Activated T-cell treated with anti-CD3 and anti-CD28 coated beads, Interleukin-2, amount 50 U/mL, for 24 hours (primary cell): ENCODE data around the gene MMEL1.

Experiments
- DNase-seq: peaks from one replicate; pipeline ENCODE4 v3.0.0-alpha.2; 2020
- H3K27ac Mint-ChIP-seq: 2 replicates; pipeline ENCODE4 v1.8.0; 2020; ENCODE audit warnings: mild to moderate bottlenecking, mixed read lengths
- H3K27me3 Mint-ChIP-seq: 2 replicates; pipeline ENCODE4 v1.8.0; 2020; ENCODE audit warnings: mixed read lengths
- H3K36me3 Mint-ChIP-seq: 2 replicates; pipeline ENCODE4 v1.8.0; 2020; ENCODE audit warnings: low read depth, mixed read lengths
- H3K4me1 Mint-ChIP-seq: 2 replicates; pipeline ENCODE4 v1.8.0; 2020; ENCODE audit warnings: low read depth, mixed read lengths
- H3K4me3 Mint-ChIP-seq: 2 replicates; pipeline ENCODE4 v1.8.0; 2020; ENCODE audit warnings: mild to moderate bottlenecking, moderate library complexity, mixed read lengths
- H3K9me3 Mint-ChIP-seq: 2 replicates; pipeline ENCODE4 v1.8.0; 2020; ENCODE audit warnings: mixed read lengths

Gene MMEL1

GRCh38 chr1:2606881-2607621 lies 25.8 kb downstream of the MMEL1 start:
- H3K9me3 Mint-ChIP-seq, result no peaks in the 10 kb centered on the region
- no peaks in the 10 kb centered on the region for H3K36me3 Mint-ChIP-seq

GRCh38 chr1:2606396-2606880 lies 26.4 kb downstream of the MMEL1 start:
- DNase-seq, result peak; percentile 25

More at GRCh38 chr1:2606881-2607621, 25.8 kb downstream of the MMEL1 start:
- Mint-ChIP-seq H3K27ac (no peak overlapping the region), H3K4me1 (no peaks in the 10 kb centered on the region), H3K27me3 (no peaks in the 10 kb centered on the region), H3K4me3 (no peak overlapping the region)
- DNase-seq, result peak; percentile 23

GRCh38 chr1:2605509-2606395 lies 27.1 kb downstream of the MMEL1 start:
- H3K4me1 Mint-ChIP-seq, result no peaks in the 10 kb centered on the region
- no peaks in the 10 kb centered on the region for H3K27me3 Mint-ChIP-seq
- no peaks in the 10 kb centered on the region for H3K36me3 Mint-ChIP-seq
- H3K9me3 Mint-ChIP-seq, result no peaks in the 10 kb centered on the region
- DNase-seq, result peak; percentile 12
- no peak overlapping the region for H3K4me3 Mint-ChIP-seq
- H3K27ac Mint-ChIP-seq, result no peak overlapping the region

More at GRCh38 chr1:2606396-2606880, 26.4 kb downstream of the MMEL1 start:
- H3K4me1 Mint-ChIP-seq, result no peaks in the 10 kb centered on the region
- no peaks in the 10 kb centered on the region for H3K27me3 Mint-ChIP-seq
- H3K27ac Mint-ChIP-seq, result no peak overlapping the region
- no peaks in the 10 kb centered on the region for H3K36me3 Mint-ChIP-seq
- no peak overlapping the region for H3K4me3 Mint-ChIP-seq
- no peaks in the 10 kb centered on the region for H3K9me3 Mint-ChIP-seq

GRCh38 chr1:2604844-2605508 lies 27.8 kb downstream of the MMEL1 start:
- Mint-ChIP-seq H3K4me3 (no peak overlapping the region), H3K27me3 (no peaks in the 10 kb centered on the region), H3K27ac (no peak overlapping the region), H3K36me3 (no peaks in the 10 kb centered on the region), H3K9me3 (no peaks in the 10 kb centered on the region), H3K4me1 (no peaks in the 10 kb centered on the region)
- no peak for DNase-seq

GRCh38 chr1:2604156-2604843 lies 28.5 kb downstream of the MMEL1 start:
- H3K4me3 Mint-ChIP-seq, result no peak overlapping the region

GRCh38 chr1:2603521-2604155 lies 29.2 kb downstream of the MMEL1 start:
- no peak overlapping the region for H3K27ac Mint-ChIP-seq
- H3K9me3 Mint-ChIP-seq, result peaks cover under 1% of the 10 kb centered on the region
- no peaks in the 10 kb centered on the region for H3K36me3 Mint-ChIP-seq
- H3K27me3 Mint-ChIP-seq, result no peaks in the 10 kb centered on the region
- DNase-seq, result no peak
- no peaks in the 10 kb centered on the region for H3K4me1 Mint-ChIP-seq
- H3K4me3 Mint-ChIP-seq, result no peak overlapping the region

More at GRCh38 chr1:2604156-2604843, 28.5 kb downstream of the MMEL1 start:
- H3K27ac Mint-ChIP-seq, result no peak overlapping the region
- H3K36me3 Mint-ChIP-seq, result no peaks in the 10 kb centered on the region
- no peak for DNase-seq
- no peaks in the 10 kb centered on the region for H3K9me3 Mint-ChIP-seq
- no peaks in the 10 kb centered on the region for H3K4me1 Mint-ChIP-seq
- H3K27me3 Mint-ChIP-seq, result no peaks in the 10 kb centered on the region

- Mint-ChIP-seq H3K9me3 (peaks cover 2% of the 10 kb centered on the region), H3K4me1 (no peaks in the 10 kb centered on the region), H3K27me3 (no peaks in the 10 kb centered on the region)
These were observed 29.8 kb downstream of the MMEL1 start for GRCh38 chr1:2602866-2603520.

GRCh38 chr1:2602311-2602835 lies 30.4 kb downstream of the MMEL1 start:
- H3K27me3 Mint-ChIP-seq, result no peaks in the 10 kb centered on the region
- H3K27ac Mint-ChIP-seq, result no peak overlapping the region
- H3K4me3 Mint-ChIP-seq, result no peak overlapping the region
- peaks cover 2% of the 10 kb centered on the region for H3K9me3 Mint-ChIP-seq
- H3K36me3 Mint-ChIP-seq, result no peaks in the 10 kb centered on the region
- no peak for DNase-seq
- no peaks in the 10 kb centered on the region for H3K4me1 Mint-ChIP-seq

More at GRCh38 chr1:2602866-2603520, 29.8 kb downstream of the MMEL1 start:
- no peak overlapping the region for H3K27ac Mint-ChIP-seq
- DNase-seq, result no peak
- no peaks in the 10 kb centered on the region for H3K36me3 Mint-ChIP-seq
- H3K4me3 Mint-ChIP-seq, result no peak overlapping the region

- H3K4me3 Mint-ChIP-seq, result no peak overlapping the region
- DNase-seq, result no peak
- H3K27ac Mint-ChIP-seq, result no peak overlapping the region
- no peaks in the 10 kb centered on the region for H3K36me3 Mint-ChIP-seq
- H3K27me3 Mint-ChIP-seq, result no peaks in the 10 kb centered on the region
- no peaks in the 10 kb centered on the region for H3K4me1 Mint-ChIP-seq
- H3K9me3 Mint-ChIP-seq, result peaks cover 2% of the 10 kb centered on the region
These were observed 31.0 kb downstream of the MMEL1 start for GRCh38 chr1:2601721-2602303.

- no peaks in the 10 kb centered on the region for H3K4me1 Mint-ChIP-seq
- H3K9me3 Mint-ChIP-seq, result peaks cover 2% of the 10 kb centered on the region
- no peaks in the 10 kb centered on the region for H3K27me3 Mint-ChIP-seq
These were observed 34.4 kb downstream of the MMEL1 start for GRCh38 chr1:2598329-2598931.

GRCh38 chr1:2597441-2598328 lies 35.1 kb downstream of the MMEL1 start:
- Mint-ChIP-seq H3K27ac (no peak overlapping the region), H3K36me3 (no peaks in the 10 kb centered on the region), H3K4me3 (no peak overlapping the region), H3K4me1 (peaks cover 1% of the 10 kb centered on the region), H3K9me3 (peaks cover 2% of the 10 kb centered on the region), H3K27me3 (no peaks in the 10 kb centered on the region)
- no peak for DNase-seq

More at GRCh38 chr1:2598329-2598931, 34.4 kb downstream of the MMEL1 start:
- H3K27ac Mint-ChIP-seq, result no peak overlapping the region
- no peaks in the 10 kb centered on the region for H3K36me3 Mint-ChIP-seq
- H3K4me3 Mint-ChIP-seq, result no peak overlapping the region
- no peak for DNase-seq
